Measurements from ENCODE around the gene DNLZ.

DNLZ gene

DNA sequence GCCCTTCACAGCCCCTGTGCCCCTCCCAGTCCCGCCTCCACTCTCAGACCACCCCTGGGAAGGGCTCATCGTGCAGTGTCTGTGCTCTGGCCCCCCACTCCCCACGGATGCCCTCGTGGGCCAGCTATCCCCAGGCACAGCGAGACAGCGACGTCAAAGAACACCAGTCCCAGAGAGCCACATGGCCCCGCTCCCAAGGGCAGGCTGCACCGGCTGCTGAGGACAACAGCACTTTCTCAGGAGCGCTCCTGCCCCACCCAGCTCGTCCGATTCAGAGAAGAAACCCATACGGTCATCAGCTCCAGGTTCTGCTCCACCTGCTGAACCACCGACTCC lies 41.2 kb upstream of the DNLZ start:
- Histone ChIP-seq H3K9ac (no peak overlapping the region), H3K4me3 (ENCODE audit: low read depth, low read length) (no peak overlapping the region), H3K27ac (no peak overlapping the region), H3K36me3 (ENCODE audit: control insufficient read depth, insufficient read depth, low read length) (no peaks in the 10 kb centered on the region), H2AFZ (no peak overlapping the region), H3K4me2 (ENCODE audit: low read length) (no peak overlapping the region), H3K27me3 (ENCODE audit: control insufficient read depth, insufficient read depth, low read length) (no peaks in the 10 kb centered on the region), H3K9me3 (ENCODE audit: control insufficient read depth, low read length) (no peaks in the 10 kb centered on the region), H3K79me2 (no peaks in the 10 kb centered on the region), H3K4me1 (no peaks in the 10 kb centered on the region)
- TF ChIP-seq, protein P1, sequence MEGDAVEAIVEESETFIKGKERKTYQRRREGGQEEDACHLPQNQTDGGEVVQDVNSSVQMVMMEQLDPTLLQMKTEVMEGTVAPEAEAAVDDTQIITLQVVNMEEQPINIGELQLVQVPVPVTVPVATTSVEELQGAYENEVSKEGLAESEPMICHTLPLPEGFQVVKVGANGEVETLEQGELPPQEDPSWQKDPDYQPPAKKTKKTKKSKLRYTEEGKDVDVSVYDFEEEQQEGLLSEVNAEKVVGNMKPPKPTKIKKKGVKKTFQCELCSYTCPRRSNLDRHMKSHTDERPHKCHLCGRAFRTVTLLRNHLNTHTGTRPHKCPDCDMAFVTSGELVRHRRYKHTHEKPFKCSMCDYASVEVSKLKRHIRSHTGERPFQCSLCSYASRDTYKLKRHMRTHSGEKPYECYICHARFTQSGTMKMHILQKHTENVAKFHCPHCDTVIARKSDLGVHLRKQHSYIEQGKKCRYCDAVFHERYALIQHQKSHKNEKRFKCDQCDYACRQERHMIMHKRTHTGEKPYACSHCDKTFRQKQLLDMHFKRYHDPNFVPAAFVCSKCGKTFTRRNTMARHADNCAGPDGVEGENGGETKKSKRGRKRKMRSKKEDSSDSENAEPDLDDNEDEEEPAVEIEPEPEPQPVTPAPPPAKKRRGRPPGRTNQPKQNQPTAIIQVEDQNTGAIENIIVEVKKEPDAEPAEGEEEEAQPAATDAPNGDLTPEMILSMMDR (IDR thresholded peaks at IDR 0.05) = no peak

DNA sequence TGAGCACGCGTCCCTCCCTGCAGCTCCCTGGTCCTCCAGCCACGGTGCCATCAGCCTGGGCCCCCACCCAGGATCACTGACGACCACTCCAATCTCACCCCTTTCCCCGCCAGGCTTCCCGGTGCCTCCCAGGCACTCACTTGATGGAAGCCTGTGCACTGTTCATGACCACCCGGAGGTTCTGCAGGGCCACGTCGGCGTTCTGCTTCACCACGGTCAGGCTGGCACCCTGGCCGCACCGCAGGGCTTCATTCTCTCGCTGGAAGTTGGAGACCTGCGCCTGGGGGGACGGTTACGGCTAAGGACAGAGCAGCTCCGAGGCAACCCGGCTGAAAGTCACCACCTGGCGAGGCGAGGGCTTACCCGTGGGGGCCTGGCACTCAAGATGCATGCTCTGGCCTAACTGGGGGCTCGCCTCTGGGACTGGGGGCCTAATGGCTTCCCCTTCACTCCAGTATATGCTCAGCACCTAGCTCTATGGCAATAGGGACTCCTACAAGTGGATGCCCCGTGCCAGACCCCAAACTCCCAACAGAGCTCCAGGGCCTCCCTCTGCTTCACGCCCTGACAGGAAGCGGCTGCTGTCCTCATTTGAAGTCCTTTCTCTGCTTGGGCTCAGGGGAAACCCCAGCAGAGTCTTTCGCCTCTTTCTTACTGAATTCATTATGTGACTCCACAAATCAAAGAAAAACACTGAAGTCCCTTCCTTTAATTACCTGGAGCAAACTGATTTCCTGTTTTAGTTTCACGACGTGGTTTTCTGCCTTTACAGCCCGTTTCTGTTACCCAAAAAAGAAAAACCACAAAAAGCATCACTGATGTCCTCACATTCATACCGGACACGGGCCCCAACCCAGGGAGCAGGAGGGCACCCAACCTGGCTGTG lies 40.6 kb upstream of the DNLZ start:
- Histone ChIP-seq H3K4me3 (ENCODE audit: low read depth, low read length) (no peak overlapping the region), H3K9ac (no peak overlapping the region), H3K27me3 (ENCODE audit: control insufficient read depth, insufficient read depth, low read length) (no peaks in the 10 kb centered on the region), H3K27ac (no peak overlapping the region), H3K4me2 (ENCODE audit: low read length) (no peak overlapping the region), H3K79me2 (no peaks in the 10 kb centered on the region), H3K4me1 (no peaks in the 10 kb centered on the region), H3K9me3 (ENCODE audit: control insufficient read depth, low read length) (no peaks in the 10 kb centered on the region), H2AFZ (no peak overlapping the region), H3K36me3 (ENCODE audit: control insufficient read depth, insufficient read depth, low read length) (no peaks in the 10 kb centered on the region)
- TF ChIP-seq, protein P1 (IDR thresholded peaks at IDR 0.05) = no peak

GRCh38 chr9:136403538-136403914 lies 40.0 kb upstream of the DNLZ start:
- Histone ChIP-seq H3K9ac (no peak overlapping the region), H3K9me3 (ENCODE audit: control insufficient read depth, low read length) (no peaks in the 10 kb centered on the region), H3K27ac (no peak overlapping the region), H3K4me3 (ENCODE audit: low read depth, low read length) (no peak overlapping the region), H3K79me2 (no peaks in the 10 kb centered on the region), H2AFZ (no peak overlapping the region), H3K4me2 (ENCODE audit: low read length) (no peak overlapping the region), H3K4me1 (no peaks in the 10 kb centered on the region), H3K36me3 (ENCODE audit: control insufficient read depth, insufficient read depth, low read length) (no peaks in the 10 kb centered on the region), H3K27me3 (ENCODE audit: control insufficient read depth, insufficient read depth, low read length) (no peaks in the 10 kb centered on the region)
- TF ChIP-seq, protein P1 (IDR thresholded peaks at IDR 0.05) = no peak

DNA sequence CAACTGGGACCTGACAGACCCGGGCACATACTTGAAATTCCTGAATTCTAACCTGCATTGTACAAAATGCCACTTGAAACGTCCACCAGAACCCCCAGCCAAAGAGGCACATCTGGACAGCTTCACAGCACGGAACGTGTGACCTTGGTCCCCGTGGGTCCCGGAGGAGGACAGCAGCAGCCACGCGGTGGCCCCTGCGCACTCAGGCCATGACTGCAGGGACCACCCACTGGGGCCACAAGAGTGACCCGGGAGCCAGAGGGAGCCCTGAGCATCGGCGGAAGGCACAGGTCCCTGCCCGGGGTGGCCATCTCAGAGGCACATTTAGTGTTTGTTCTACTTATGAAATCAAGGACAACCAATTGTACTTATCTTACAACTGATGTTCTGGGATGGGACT lies 38.5 kb upstream of the DNLZ start:
- no peak overlapping the region for H3K4me3 ChIP-seq (ENCODE audit: low read depth, low read length)
- no peak overlapping the region for H3K27ac ChIP-seq
- no peaks in the 10 kb centered on the region for H3K4me1 ChIP-seq
- TF ChIP-seq, protein P1 (IDR thresholded peaks at IDR 0.05) = no peak
- H3K9ac ChIP-seq = no peak overlapping the region
- no peak overlapping the region for H2AFZ ChIP-seq
- H3K79me2 ChIP-seq = no peaks in the 10 kb centered on the region
- H3K9me3 ChIP-seq (ENCODE audit: control insufficient read depth, low read length) = no peaks in the 10 kb centered on the region
- no peak overlapping the region for H3K4me2 ChIP-seq (ENCODE audit: low read length)
- no peaks in the 10 kb centered on the region for H3K36me3 ChIP-seq (ENCODE audit: control insufficient read depth, insufficient read depth, low read length)
- H3K27me3 ChIP-seq (ENCODE audit: control insufficient read depth, insufficient read depth, low read length) = no peaks in the 10 kb centered on the region
